BE2C (cell line): ENCODE results near the gene ERVFRD-1. TPM values are rescaled to one million over a fixed set of nuclear protein-coding genes. Genes with fewer than 3 reads are reported as not detected.

ENCODE experiments used
- DNase-seq: peaks from one replicate; pipeline ENCODE4 v3.0.0-alpha.2; 2020
- H3K27me3 ChIP-seq: fragments of 250-450 bp; sonication (Bioruptor Pico); 2 replicates; pipeline ENCODE4 v1.5.1; 2020; ENCODE audit warnings: mild to moderate bottlenecking
- H3K36me3 ChIP-seq: fragments of 250-450 bp; sonication (Bioruptor Pico); 2 replicates; pipeline ENCODE4 v1.5.1; 2020; ENCODE audit warnings: mild to moderate bottlenecking
- H3K4me1 ChIP-seq: fragments of 250-450 bp; sonication (Bioruptor Pico); 2 replicates; pipeline ENCODE4 v1.5.1; 2020
- H3K4me3 ChIP-seq: 2 replicates; pipeline ENCODE4 v1.5.1; 2011; ENCODE audit warnings: low read depth, low read length
- H3K9me3 ChIP-seq: fragments of 250-450 bp; sonication (Bioruptor Pico); 2 replicates; pipeline ENCODE4 v1.5.1; 2020
- CTCF ChIP-seq: IDR thresholded peaks from 2 replicates; pipeline ENCODE4 v1.5.1; 2012; ENCODE audit warnings: mild to moderate bottlenecking, low read depth, low read length
- polyA plus RNA-seq: library from polyadenylated mRNA; unstranded; fragments of >200 nt; gene quantifications from one replicate; pipeline ENCODE4 v1.2.1, GENCODE V29; 2012; ENCODE audit warnings: low read depth, missing spikeins; ENCODE audit not compliant: insufficient read length, insufficient read depth

The ERVFRD-1 gene, protein sequence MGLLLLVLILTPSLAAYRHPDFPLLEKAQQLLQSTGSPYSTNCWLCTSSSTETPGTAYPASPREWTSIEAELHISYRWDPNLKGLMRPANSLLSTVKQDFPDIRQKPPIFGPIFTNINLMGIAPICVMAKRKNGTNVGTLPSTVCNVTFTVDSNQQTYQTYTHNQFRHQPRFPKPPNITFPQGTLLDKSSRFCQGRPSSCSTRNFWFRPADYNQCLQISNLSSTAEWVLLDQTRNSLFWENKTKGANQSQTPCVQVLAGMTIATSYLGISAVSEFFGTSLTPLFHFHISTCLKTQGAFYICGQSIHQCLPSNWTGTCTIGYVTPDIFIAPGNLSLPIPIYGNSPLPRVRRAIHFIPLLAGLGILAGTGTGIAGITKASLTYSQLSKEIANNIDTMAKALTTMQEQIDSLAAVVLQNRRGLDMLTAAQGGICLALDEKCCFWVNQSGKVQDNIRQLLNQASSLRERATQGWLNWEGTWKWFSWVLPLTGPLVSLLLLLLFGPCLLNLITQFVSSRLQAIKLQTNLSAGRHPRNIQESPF
- polyA plus RNA-seq: 0.14 TPM

GRCh38 chr6:11110921-11111768 is at the start of gene ERVFRD-1:
Gene ERVFRD-1, minus strand, starts transcription at chr6:11111725. Its CDS starts 6,415 bp downstream, at chr6:11105310.
- no peak for TF ChIP-seq CTCF
- Histone ChIP-seq H3K4me3 (peak within 1 kb of the TSS; percentile 53), H3K4me1 (no peaks in the 10 kb centered on the region; the same call in 1 of the 2 replicates), H3K27me3 (no peaks in the 10 kb centered on the region), H3K9me3 (no peaks in the 10 kb centered on the region), H3K36me3 (no peaks in the 10 kb centered on the region)
- DNase-seq: no peak

DNA sequence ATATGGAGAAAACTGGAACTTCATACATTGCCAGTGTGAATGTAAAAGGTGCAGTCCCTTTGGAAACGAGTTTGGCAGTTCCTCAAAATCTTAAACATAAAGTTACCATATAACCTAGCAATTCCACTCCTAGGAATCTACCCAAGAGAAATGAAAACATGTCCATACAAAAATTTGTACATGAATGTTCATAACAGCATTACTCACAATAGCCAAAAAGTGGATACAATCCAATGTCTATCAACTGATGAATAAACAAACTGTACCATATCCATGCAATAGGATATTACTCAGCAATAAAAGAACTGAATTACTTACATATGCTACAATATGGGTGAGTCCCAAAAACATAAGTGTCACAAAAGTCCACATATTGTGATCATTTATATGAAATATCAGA is 48.7 kb upstream of the ERVFRD-1 start:
- Histone ChIP-seq H3K36me3 (no peaks in the 10 kb centered on the region), H3K9me3 (no peaks in the 10 kb centered on the region), H3K4me3 (no peak overlapping the region), H3K4me1 (no peaks in the 10 kb centered on the region), H3K27me3 (no peaks in the 10 kb centered on the region; the same call in 1 of the 2 replicates)
- DNase-seq: no peak
- no peak for TF ChIP-seq CTCF

DNA sequence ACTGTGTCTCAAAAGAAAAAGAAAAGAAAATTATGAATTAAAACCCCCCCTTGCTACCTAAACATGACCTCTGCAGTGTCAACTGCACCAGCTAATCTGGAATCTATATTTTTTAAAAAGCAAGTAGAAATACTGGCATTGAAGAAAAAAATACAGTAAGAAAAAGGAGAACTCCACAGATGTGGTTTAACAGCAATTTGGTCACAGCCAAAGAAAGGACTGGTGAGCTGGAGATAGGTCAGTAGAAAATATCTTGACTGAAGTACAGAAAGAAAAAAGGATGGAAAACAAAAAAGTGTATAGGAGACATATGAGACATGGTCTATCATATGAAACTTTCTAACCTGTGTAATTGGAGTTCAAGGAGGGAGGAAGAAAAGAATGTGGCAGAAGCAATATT is 44.1 kb upstream of the ERVFRD-1 start:
- TF ChIP-seq CTCF: no peak
- Histone ChIP-seq H3K4me1 (no peaks in the 10 kb centered on the region), H3K9me3 (no peaks in the 10 kb centered on the region), H3K4me3 (no peak overlapping the region), H3K36me3 (no peaks in the 10 kb centered on the region), H3K27me3 (no peaks in the 10 kb centered on the region; the same call in 1 of the 2 replicates)
- no peak for DNase-seq

DNA sequence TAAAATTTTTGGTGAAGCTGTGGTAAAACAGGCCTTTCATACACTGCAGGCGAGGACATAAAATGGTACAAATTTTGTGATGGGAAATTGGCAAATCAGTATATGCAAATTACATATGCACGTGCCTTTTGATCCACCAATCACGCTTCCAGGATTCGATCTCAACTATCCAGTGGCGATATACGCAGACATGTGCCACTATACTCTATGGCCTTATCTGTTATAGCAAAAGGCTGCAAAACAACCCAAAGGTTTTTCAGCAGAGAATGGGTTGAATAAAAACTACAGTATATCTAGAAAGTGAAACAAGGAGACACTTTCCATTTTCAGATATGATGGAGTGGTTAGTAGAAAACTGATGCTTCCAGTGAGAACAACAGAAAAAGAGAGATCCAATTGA is 41.9 kb upstream of the ERVFRD-1 start:
- Histone ChIP-seq H3K27me3 (no peaks in the 10 kb centered on the region; the same call in 1 of the 2 replicates), H3K4me3 (no peak overlapping the region), H3K4me1 (no peaks in the 10 kb centered on the region), H3K36me3 (no peaks in the 10 kb centered on the region), H3K9me3 (no peaks in the 10 kb centered on the region)
- no peak for DNase-seq
- no peak for TF ChIP-seq CTCF

GRCh38 chr6:11152581-11152980 is 41.1 kb upstream of the ERVFRD-1 start:
- Histone ChIP-seq H3K4me1 (no peaks in the 10 kb centered on the region), H3K4me3 (no peak overlapping the region), H3K9me3 (no peaks in the 10 kb centered on the region), H3K36me3 (no peaks in the 10 kb centered on the region), H3K27me3 (no peaks in the 10 kb centered on the region; the same call in 1 of the 2 replicates)
- no peak for TF ChIP-seq CTCF
- no peak for DNase-seq
